CD4-positive, alpha-beta memory T cell (primary cell): Measurements from ENCODE around the gene SPRR1A. TPM values are rescaled to one million over a fixed set of nuclear protein-coding genes. Genes with fewer than 3 reads are reported as not detected.
"Not testable (repeated sequence)": the region's sequence is repeated elsewhere in the genome, so short reads cannot be mapped to it uniquely, and the experiment has no call there.

ENCODE experiments used
- CTCF ChIA-PET: fragments of 350-600 bp; sonication (Branson Sonifier 250); formaldehyde crosslinking; loops from one replicate; lab custom pipeline; 2021; ENCODE audit warnings: inconsistent platforms; ENCODE audit not compliant: partially characterized antibody; lab: Charles Lee
- POLR2A ChIA-PET: fragments of 350-600 bp; sonication (Branson Sonifier 250); formaldehyde crosslinking; loops from one replicate; lab custom pipeline; 2021; ENCODE audit not compliant: partially characterized antibody; lab: Charles Lee
- DNase-seq, 5 donors: peaks; one replicate each; pipeline versions ENCODE4 v3.0.0 to v3.0.0-alpha.2; 2020 to 2022; ENCODE audit warnings: mixed read lengths in 1 of 5
- H3K27ac ChIP-seq: one replicate; pipeline ENCODE4 v1.7.0; 2013; ENCODE audit warnings: low read depth, low read length
- H3K27me3 ChIP-seq: 2 replicates; pipeline ENCODE4 v1.7.0; 2013; ENCODE audit warnings: mild to moderate bottlenecking, low read length, moderate library complexity; ENCODE audit not compliant: insufficient read depth
- H3K36me3 ChIP-seq: 2 replicates; pipeline ENCODE4 v1.7.0; 2013; ENCODE audit warnings: mild to moderate bottlenecking, low read length, moderate library complexity; ENCODE audit not compliant: insufficient read depth
- H3K4me1 ChIP-seq: 2 replicates; pipeline ENCODE4 v1.7.0; 2013; ENCODE audit warnings: mild to moderate bottlenecking, low read length, moderate library complexity; ENCODE audit not compliant: insufficient read depth
- H3K4me3 ChIP-seq, 2 donors: one replicate each; pipeline ENCODE4 v1.7.0; 2013; ENCODE audit warnings: low read length in 2 of 2, mild to moderate bottlenecking in 1 of 2
- H3K9me3 ChIP-seq, 2 donors: one replicate each; pipeline ENCODE4 v1.7.0; 2013; ENCODE audit warnings: low read length in 2 of 2, control low read depth in 1 of 2; ENCODE audit not compliant: control insufficient read depth in 1 of 2
- H3K27ac Mint-ChIP-seq, 7 donors: one replicate each; pipeline ENCODE4 v1.8.0; 2020 to 2021; ENCODE audit warnings: mixed read lengths in 7 of 7, mild to moderate bottlenecking in 6 of 7, inconsistent platforms in 3 of 7, moderate library complexity in 3 of 7
- H3K27me3 Mint-ChIP-seq, 2 donors: one replicate each; pipeline ENCODE4 v1.8.0; 2020 to 2021; ENCODE audit warnings: mixed read lengths in 2 of 2
- H3K36me3 Mint-ChIP-seq, 2 donors: one replicate each; pipeline ENCODE4 v1.8.0; 2020 to 2021; ENCODE audit warnings: mixed read lengths in 2 of 2, inconsistent platforms in 1 of 2, mild to moderate bottlenecking in 1 of 2
- H3K4me1 Mint-ChIP-seq, 4 donors: one replicate each; pipeline ENCODE4 v1.8.0; 2020 to 2021; ENCODE audit warnings: mixed read lengths in 4 of 4, mild to moderate bottlenecking in 1 of 4
- H3K4me3 Mint-ChIP-seq, 8 donors: one replicate each; pipeline ENCODE4 v1.8.0; 2020 to 2021; ENCODE audit warnings: mixed read lengths in 8 of 8, mild to moderate bottlenecking in 7 of 8, moderate library complexity in 6 of 8, inconsistent platforms in 3 of 8
- H3K9me3 Mint-ChIP-seq, 8 donors: one replicate each; pipeline ENCODE4 v1.8.0; 2020 to 2021; ENCODE audit warnings: mixed read lengths in 8 of 8, mild to moderate bottlenecking in 5 of 8, inconsistent platforms in 3 of 8, moderate library complexity in 1 of 8
- intact Hi-C: fragments of 100-400 bp; cut with micrococcal nuclease; formaldehyde crosslinking; loops from one replicate; pipeline ENCODE4 v1.15.1; 2023
- polyA plus RNA-seq, 2 donors: library from polyadenylated mRNA; unstranded; fragments of 300-500 nt; fragmentation: Illumina TruSeq; gene quantifications; one replicate each; pipeline ENCODE4 v1.2.3, GENCODE V29; 2021
- total RNA-seq, 2 experiments: library from RNA; stranded (reverse); gene quantifications; one replicate each; pipeline ENCODE4 v1.2.3, GENCODE V29; 2021

Gene SPRR1A
- total and polyA plus RNA-seq, 4 experiments from 2014 or later: not detected

DNA sequence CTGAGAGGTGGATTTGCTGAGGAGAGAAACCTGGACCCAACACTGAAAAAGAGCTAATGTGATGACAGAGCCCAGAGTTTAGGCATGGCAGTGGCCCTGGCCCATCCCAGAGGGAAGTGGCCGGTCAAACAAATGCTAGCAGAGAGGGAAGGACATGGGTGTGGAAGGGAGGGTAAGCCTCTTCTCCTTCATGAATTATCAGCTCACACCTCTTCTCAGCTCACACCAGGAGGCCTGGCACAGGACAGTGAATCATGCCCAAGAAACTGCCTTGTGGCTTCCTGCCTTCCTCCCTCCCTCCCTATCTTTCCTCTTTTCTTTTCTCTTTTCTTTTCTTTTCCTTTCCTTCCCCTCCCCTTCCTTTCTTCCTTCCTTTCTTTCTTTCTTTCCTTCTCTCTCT is 16.4 kb downstream of the SPRR1A start:
- intact Hi-C loops: no loop called here
- H3K9me3 Mint-ChIP-seq: peaks cover 0 to 5% (median under 1%) of the 10 kb centered on the region in 8 donors
- peaks cover 14 to 20% of the 10 kb centered on the region in 2 donors for H3K27me3 Mint-ChIP-seq
- CTCF ChIA-PET: no interaction called here
- no peak overlapping the region for H3K27ac ChIP-seq
- H3K4me3 ChIP-seq: no peak overlapping the region
- DNase-seq: no peak
- H3K9me3 ChIP-seq: no peaks in the 10 kb centered on the region
- no peaks in the 10 kb centered on the region for H3K4me1 Mint-ChIP-seq
- H3K4me3 Mint-ChIP-seq: no peak overlapping the region
- H3K4me1 ChIP-seq: no peaks in the 10 kb centered on the region
- no peak overlapping the region for H3K27ac Mint-ChIP-seq
- no peaks in the 10 kb centered on the region for H3K36me3 ChIP-seq
- POLR2A ChIA-PET: no interaction called here
- no peaks in the 10 kb centered on the region for H3K36me3 Mint-ChIP-seq
- no peaks in the 10 kb centered on the region for H3K27me3 ChIP-seq

DNA sequence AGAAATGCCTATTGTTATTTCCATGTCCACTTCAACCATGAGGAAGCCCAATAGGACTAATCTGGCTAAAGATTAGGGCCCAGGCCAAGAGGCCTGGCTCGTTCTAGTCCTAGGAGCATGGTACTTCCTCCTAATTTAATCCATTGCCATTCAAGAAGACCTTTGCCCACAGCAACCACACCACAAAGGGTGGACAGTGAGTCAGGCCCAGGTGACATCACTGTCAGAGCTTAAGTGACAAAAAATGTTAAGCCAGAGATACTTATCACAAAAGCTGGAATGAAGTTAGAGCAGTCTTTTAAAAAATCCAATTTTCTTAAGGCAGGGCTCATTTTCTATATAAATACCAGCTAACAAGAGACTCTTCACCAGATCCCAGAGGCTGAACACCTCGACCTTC is 17.5 kb downstream of the SPRR1A start, which contains the start of gene SPRR3:
Gene SPRR3, plus strand, starts transcription at position 368 of the 400 bp plus-strand sequence. CDS start 1,272 bp downstream, outside the sequence.
- Histone ChIP-seq H3K4me1 (no peaks in the 10 kb centered on the region), H3K9me3 (no peaks in the 10 kb centered on the region), H3K36me3 (no peaks in the 10 kb centered on the region), H3K4me3 (no peak within 1 kb of the TSS), H3K27ac (no peak within 1 kb of the TSS), H3K27me3 (no peaks in the 10 kb centered on the region)
- H3K4me3 Mint-ChIP-seq: no peak within 1 kb of the TSS
- no peaks in the 10 kb centered on the region for H3K4me1 Mint-ChIP-seq
- H3K9me3 Mint-ChIP-seq: peaks cover 0 to 2% (median 0%) of the 10 kb centered on the region in 8 donors
- H3K27me3 Mint-ChIP-seq: peaks cover 10 to 16% of the 10 kb centered on the region in 2 donors
- POLR2A ChIA-PET: no interaction called here
- CTCF ChIA-PET: no interaction called here
- H3K27ac Mint-ChIP-seq: no peak within 1 kb of the TSS
- H3K36me3 Mint-ChIP-seq: no peaks in the 10 kb centered on the region
- intact Hi-C loops: no loop called here
- DNase-seq: no peak

DNA sequence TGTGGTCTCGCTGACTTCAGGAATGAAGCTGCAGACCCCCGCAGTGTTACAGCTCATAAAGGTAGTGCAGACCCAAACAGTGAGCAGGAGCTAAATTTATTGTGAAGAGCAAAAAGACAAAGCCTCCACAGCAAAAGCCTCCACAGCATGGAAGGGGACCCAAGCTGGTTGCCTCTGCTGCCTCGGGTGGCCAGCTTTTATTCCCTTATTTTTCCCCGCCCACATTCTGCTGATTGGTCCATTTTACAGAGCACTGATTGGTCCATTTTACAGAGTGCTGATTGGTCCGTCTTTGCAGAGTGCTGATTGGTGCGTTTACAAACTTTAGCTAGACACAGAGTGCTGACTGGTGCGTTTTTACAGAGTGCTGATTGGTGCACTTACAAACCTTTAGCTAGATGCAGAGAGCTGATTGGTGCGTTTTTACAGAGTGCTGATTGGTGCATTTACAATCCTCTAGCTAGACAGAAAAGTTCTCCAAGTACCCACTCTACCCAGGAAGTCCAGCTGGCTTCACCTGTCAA is 27.4 kb downstream of the SPRR1A start:
- H3K4me1 ChIP-seq, H3K27ac ChIP-seq, H3K27me3 Mint-ChIP-seq, H3K4me3 Mint-ChIP-seq, H3K27me3 ChIP-seq, DNase-seq, H3K9me3 Mint-ChIP-seq, H3K36me3 Mint-ChIP-seq, H3K36me3 ChIP-seq, CTCF ChIA-PET, H3K27ac Mint-ChIP-seq, H3K4me1 Mint-ChIP-seq, intact Hi-C loops, H3K9me3 ChIP-seq, H3K4me3 ChIP-seq, POLR2A ChIA-PET: not testable (repeated sequence)

DNA sequence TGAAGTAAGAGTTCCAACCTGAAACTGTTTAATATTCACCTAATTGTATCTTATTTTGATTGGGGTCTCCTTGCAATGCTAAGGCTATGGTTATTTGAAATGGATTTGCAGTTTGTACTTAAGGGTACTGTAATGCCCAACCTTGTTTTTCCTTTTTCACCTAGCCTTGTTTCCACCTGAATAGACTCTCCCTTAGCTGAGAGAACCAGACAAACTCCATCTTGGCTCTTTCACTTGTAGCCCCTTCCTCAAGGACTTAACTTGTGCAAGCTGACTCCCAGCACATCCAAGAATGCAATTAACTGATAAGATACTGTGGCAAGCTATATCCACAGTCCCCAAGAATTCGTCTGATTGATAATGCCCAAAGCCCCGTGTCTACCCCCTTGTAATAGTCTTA is 37.9 kb downstream of the SPRR1A start:
- H3K36me3 Mint-ChIP-seq, H3K9me3 Mint-ChIP-seq, H3K4me3 Mint-ChIP-seq, POLR2A ChIA-PET, intact Hi-C loops, H3K4me1 ChIP-seq, H3K27ac ChIP-seq, H3K4me1 Mint-ChIP-seq, H3K9me3 ChIP-seq, H3K4me3 ChIP-seq, CTCF ChIA-PET, H3K36me3 ChIP-seq, DNase-seq, H3K27me3 ChIP-seq, H3K27ac Mint-ChIP-seq: not testable (repeated sequence)
- peaks cover 11 to 18% of the 10 kb centered on the region in 2 donors for H3K27me3 Mint-ChIP-seq

DNA sequence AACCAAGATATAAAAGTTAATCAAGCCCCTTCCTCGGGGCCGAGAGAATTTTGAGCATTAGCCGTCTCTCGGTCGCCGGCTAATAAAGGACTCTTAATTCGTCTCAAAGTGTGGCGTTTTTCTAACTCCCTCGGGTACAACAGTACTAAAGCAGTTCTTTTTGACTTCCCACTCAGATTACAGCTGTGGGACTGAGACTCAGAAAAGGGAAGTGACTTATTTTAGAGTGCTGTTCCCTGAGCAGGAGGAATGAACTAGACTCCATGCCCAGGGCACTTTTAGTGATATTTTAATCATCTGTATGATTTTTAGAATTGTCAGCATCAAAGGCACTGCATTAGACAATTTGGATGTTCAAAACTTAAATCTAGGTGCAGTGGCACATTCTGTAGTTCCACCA is 38.5 kb downstream of the SPRR1A start:
- intact Hi-C loops, CTCF ChIA-PET: not testable (repeated sequence)

DNA sequence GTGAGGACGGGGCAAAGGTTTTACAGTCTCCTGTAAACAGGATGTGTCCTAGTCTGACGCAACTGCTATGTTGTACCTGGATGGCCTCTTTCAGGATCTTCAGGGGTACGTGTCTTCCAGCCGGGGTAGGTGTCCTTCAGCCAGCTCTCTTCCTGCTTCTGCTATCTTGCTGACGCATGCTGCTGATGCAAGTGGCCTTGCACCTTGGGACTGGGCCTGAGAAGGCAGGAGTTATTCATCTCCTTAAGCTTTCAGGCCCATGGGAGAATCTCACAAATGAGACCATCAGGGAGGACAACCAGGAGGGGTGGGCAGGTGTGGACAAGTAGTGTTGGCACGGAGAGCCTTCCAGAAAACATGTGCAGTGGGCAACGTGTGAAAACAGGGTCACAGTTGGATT is 39.2 kb downstream of the SPRR1A start:
- CTCF ChIA-PET: no interaction called here
- H3K9me3 Mint-ChIP-seq: peaks cover 0 to 2% (median 0%) of the 10 kb centered on the region in 8 donors

More for the DNA sequence above, 38.5 kb downstream of the SPRR1A start:
- H3K4me3 ChIP-seq, DNase-seq, H3K27ac Mint-ChIP-seq, H3K9me3 ChIP-seq, H3K36me3 ChIP-seq, POLR2A ChIA-PET, H3K9me3 Mint-ChIP-seq, H3K27ac ChIP-seq, H3K4me1 Mint-ChIP-seq, H3K36me3 Mint-ChIP-seq, H3K27me3 ChIP-seq, H3K4me3 Mint-ChIP-seq, H3K4me1 ChIP-seq: not testable (repeated sequence)
- H3K27me3 Mint-ChIP-seq: peaks cover 11 to 20% of the 10 kb centered on the region in 2 donors

DNA sequence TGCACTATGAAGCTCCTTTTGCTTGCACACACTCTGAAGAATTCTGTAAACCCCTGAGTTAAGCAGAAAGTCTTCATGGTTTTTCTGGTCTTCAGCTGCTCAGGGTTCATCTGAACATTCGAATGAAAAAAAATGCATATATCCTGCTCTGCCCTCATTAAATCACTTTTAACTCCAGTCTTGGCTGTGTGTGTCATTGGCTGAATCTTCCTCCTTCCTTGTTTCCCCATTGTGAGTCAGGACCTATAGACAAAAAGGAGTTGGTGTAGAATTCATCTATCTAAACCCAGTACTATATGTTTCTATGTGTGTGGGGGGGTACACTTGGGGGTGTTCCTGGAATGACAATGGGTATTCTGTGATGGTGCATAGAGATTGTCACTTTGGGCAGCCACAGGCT is 40.5 kb downstream of the SPRR1A start:
- Histone ChIP-seq H3K36me3 (no peaks in the 10 kb centered on the region), H3K27ac (no peak overlapping the region), H3K27me3 (no peaks in the 10 kb centered on the region), H3K4me1 (no peaks in the 10 kb centered on the region), H3K4me3 (no peak overlapping the region), H3K9me3 (no peaks in the 10 kb centered on the region)
- Mint-ChIP-seq H3K36me3 (no peaks in the 10 kb centered on the region), H3K27me3 (peaks cover 4 to 22% of the 10 kb centered on the region in 2 donors), H3K27ac (no peak overlapping the region), H3K9me3 (peaks cover 0 to 2% (median 0%) of the 10 kb centered on the region in 8 donors), H3K4me3 (no peak overlapping the region), H3K4me1 (no peaks in the 10 kb centered on the region)
- no peak for DNase-seq
- ChIA-PET CTCF (no interaction called here), POLR2A (no interaction called here)
- intact Hi-C loops: no loop called here

More for the DNA sequence above, 39.2 kb downstream of the SPRR1A start:
- intact Hi-C loops: no loop called here
- Histone ChIP-seq H3K9me3 (no peaks in the 10 kb centered on the region), H3K27me3 (no peaks in the 10 kb centered on the region), H3K27ac (no peak overlapping the region), H3K36me3 (no peaks in the 10 kb centered on the region), H3K4me3 (no peak overlapping the region), H3K4me1 (no peaks in the 10 kb centered on the region)
- Mint-ChIP-seq H3K36me3 (no peaks in the 10 kb centered on the region), H3K4me1 (no peaks in the 10 kb centered on the region), H3K27me3 (peaks cover 9 to 20% of the 10 kb centered on the region in 2 donors), H3K4me3 (no peak overlapping the region), H3K27ac (no peak overlapping the region)
- POLR2A ChIA-PET: no interaction called here
- no peak for DNase-seq

DNA sequence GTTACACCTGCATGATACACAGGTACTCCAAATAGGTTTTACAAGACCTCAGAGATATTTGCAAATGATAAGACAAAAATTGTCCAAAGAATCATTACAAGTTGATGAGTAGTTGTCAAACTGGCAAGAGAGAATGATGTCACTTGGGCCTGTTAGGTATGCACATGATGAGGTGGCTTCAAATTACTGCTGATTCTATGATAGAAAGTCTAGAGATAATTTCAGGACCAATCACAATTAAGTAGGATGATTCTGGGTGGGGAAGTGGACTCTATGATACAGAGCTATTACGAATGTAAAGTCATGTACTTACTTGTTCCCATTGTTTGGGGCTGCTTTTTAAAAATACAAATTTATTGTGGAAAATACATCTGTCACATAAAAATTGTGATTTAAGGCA is 41.9 kb downstream of the SPRR1A start:
- H3K27me3 ChIP-seq: no peaks in the 10 kb centered on the region

More for the DNA sequence above, 41.9 kb downstream of the SPRR1A start:
- intact Hi-C loops: no loop called here
- Histone ChIP-seq H3K9me3 (no peaks in the 10 kb centered on the region), H3K27ac (no peak overlapping the region), H3K36me3 (no peaks in the 10 kb centered on the region), H3K4me1 (no peaks in the 10 kb centered on the region), H3K4me3 (no peak overlapping the region)
- H3K9me3 Mint-ChIP-seq: peaks cover 0 to 3% (median 0%) of the 10 kb centered on the region in 8 donors
- DNase-seq: no peak
- POLR2A ChIA-PET: no interaction called here
- H3K4me3 Mint-ChIP-seq: no peak overlapping the region
- no peaks in the 10 kb centered on the region for H3K4me1 Mint-ChIP-seq
- H3K36me3 Mint-ChIP-seq: no peaks in the 10 kb centered on the region
- no peak overlapping the region for H3K27ac Mint-ChIP-seq
- peaks cover 3 to 15% of the 10 kb centered on the region in 2 donors for H3K27me3 Mint-ChIP-seq
- CTCF ChIA-PET: no interaction called here
